Stimulated activated CD8-positive, alpha-beta memory T cell treated with anti-CD3 and anti-CD28 coated beads, Interleukin-4, amount 100 ng/mL, for 24 hours (primary cell): ENCODE data around the gene ANKS3.

Experiments used
- DNase-seq: peaks from one replicate; pipeline ENCODE4 v3.0.0-alpha.2; 2020; ENCODE audit warnings: low read depth

The ANKS3 gene

GRCh38 chr16:4734063-4734729 is at the start of gene ANKS3, which contains the start of gene DNAAF8:
ANKS3 (minus strand) TSS chr16:4734271; CDS start chr16:4730149, 4,122 bp downstream.
DNAAF8 (plus strand) TSS chr16:4734537; CDS start chr16:4736515, 1,978 bp downstream.
- DNase-seq, result peak; percentile 76

- DNase-seq, result no peak
Observed at GRCh38 chr16:4783251-4783950, 49.3 kb upstream of the ANKS3 start.

DNA sequence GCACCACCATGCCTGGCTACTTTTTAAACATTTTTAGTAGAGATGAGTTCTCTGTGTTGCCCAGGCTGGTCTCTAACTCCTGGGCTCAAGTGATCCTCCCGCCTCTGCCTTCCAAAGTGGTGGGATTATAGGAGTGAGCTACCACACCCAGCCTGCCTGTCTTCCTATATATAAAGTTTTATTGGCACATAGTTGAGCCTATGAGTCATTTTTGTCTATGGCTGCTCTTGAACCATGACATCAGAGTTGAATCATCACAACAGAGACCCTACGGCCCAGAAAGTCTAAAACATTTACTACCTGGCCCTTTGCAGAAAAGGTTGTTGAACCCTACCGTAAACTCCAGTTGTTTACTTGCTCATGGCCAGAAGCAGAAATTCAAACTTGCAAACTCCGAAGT is 46.2 kb upstream of the ANKS3 start:
- no peak for DNase-seq

DNA sequence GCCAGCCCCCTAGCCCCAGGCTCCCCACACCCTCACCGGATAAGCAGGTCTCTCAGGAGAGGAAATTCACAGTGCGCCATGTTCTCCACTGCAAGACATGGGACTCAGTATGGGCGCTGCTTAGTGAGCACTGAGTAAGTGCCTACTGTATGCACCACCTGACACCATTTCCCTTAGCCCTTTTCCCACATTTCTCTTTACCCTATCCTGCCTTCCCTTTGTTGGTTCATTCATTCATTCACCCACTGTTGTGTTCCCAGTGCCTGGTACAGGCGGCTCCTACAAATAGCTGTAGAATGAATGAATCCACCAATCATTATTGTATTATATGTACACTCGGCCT is 44.0 kb upstream of the ANKS3 start:
- no peak for DNase-seq

GRCh38 chr16:4777339-4778049 is 43.4 kb upstream of the ANKS3 start:
- DNase-seq, result no peak

DNA sequence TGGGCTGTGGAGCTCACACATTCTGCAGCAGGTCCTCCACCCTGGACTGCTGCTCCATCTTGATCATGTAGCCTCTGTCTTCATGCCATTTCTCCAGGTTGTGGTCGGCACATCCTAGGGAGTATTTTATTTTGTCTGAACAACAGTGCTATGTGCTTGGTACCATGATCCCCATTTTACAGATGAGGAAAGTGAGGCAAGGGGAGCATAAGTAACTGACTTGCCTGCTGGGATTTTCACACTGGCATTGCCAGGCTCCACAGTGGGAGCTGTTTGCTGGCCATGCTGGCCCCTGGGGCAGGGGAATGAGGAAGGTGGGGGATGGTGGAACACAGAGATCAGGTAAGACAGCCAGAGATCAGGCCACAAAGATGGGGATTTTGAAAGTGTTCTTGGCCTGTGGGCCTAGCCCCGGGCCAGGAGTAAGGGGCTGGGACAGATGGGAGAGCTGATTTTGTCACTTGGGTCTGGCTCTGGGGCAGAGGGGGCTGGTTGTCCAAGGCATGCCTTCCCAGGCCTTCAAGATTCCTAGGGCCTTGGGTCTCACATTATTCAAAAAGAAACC is 42.2 kb upstream of the ANKS3 start:
- no peak for DNase-seq

- DNase-seq, result no peak
Observed at GRCh38 chr16:4775005-4775404, 40.9 kb upstream of the ANKS3 start.

GRCh38 chr16:4772351-4772750 is 38.3 kb upstream of the ANKS3 start:
- DNase-seq, result no peak

DNA sequence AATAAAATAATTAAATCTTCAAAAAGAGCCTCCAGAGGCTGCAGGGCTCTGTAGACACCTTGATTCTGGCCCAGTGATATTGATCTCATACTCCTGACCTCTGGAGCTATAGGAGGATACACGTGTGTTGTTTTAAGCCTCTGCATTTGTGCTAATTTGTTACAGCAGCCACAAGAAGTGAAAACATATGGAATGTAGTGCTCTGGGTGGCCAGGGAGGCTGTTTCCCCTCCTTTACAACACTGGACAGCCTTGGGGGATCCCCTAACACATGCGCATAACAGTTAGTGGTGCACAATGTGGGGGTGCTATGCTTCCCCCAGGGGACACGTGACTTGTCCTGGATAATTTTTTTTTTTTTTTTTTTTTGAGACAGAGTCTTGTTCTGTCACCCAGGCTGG is 37.6 kb upstream of the ANKS3 start:
- DNase-seq, result no peak

DNA sequence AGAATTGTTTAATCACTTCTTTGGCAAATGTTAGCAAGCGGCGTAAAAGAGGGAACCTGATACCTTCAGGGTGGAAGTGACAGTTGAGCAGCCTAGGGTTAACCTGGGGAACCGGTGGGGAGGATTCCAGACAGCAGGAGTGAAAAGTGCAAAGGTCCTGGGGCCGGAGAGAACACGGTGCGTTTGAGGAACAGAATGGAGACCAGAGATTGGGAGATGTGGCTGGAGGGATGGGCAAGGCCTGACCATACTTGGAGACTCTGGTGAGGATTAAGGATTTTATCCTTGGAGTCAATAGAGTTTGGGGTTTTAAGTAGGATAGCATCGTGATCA is 35.2 kb upstream of the ANKS3 start:
- DNase-seq, result no peak

DNA sequence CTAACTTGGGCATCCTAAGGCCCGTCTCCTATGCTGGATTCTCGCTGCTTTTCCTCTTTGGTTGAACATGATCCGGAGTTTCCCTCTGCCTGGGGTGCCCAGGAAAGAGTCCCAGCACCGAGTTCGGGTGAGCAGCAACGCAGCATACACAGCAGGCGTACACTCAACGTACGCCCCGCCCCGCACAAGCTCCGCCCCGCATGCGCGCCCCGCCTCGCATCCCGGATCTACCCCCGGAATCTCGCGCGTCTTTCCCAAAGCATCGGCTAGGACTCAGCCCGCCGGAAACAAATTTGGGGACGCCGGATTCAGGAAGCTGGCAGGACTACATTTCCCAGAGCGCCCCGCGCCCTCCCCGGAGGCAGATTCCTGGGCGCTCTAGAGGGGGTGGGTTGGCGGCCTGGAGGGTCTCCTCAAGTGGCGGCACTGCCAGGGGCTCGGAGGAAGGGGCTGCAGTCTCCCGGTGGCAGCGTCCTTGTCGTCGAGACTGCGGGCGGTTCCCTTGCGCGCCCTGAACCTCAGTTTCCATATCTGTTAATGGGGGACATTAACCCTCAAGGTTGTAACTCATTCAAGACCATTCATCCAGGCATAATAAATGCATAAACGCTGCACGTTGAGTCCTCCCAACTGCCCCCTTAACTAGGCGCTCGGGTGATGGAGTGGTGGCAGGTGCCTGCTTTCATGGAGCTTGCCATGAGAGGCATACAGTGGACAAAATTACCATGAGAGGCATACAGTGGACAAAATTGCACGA is 34.7 kb upstream of the ANKS3 start:
- peak; percentile 90 for DNase-seq

DNA sequence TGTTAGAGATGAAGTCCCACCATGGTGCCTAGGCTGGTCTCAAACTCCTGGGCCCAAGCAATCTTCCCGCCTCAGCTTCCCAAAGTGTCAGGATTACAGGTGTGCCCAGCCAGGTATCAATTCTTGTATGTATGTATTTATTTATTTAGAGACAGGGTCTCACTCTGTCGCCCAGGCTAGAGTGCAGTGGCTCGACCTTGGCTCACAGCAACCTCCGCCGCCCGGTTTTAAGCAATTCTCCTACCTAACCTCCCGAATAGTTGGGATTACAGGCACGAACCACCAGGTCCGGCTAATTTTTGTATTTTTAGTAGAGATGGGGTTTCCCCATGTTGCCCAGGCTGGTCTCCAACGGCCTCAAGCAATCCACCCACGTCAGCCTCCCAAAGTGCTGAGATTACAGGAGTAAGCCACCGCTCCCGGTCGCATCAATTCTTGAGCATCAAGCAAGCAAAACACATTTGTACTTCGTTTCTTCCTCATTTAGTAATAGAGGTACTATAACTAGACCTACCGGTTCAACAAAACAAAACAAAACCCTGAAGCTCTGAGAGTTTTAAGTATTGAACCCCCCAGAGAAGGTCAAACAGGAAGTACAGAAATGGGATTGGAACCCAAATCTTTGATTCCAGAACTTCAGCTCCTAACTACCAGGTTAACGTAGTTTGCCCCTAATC is 33.9 kb upstream of the ANKS3 start:
- no peak for DNase-seq

GRCh38 chr16:4766875-4767628 is 33.0 kb upstream of the ANKS3 start, which contains the start of gene ZNF500:
ZNF500 (minus strand) TSS chr16:4767162; CDS start chr16:4765978, 1,184 bp downstream.
- DNase-seq, result peak; percentile 98

- no peak for DNase-seq
Observed at GRCh38 chr16:4765511-4766474, 31.7 kb upstream of the ANKS3 start.

GRCh38 chr16:4763791-4764190 is 29.7 kb upstream of the ANKS3 start:
- no peak for DNase-seq

- no peak for DNase-seq
Observed at GRCh38 chr16:4762205-4762604, 28.1 kb upstream of the ANKS3 start.

DNA sequence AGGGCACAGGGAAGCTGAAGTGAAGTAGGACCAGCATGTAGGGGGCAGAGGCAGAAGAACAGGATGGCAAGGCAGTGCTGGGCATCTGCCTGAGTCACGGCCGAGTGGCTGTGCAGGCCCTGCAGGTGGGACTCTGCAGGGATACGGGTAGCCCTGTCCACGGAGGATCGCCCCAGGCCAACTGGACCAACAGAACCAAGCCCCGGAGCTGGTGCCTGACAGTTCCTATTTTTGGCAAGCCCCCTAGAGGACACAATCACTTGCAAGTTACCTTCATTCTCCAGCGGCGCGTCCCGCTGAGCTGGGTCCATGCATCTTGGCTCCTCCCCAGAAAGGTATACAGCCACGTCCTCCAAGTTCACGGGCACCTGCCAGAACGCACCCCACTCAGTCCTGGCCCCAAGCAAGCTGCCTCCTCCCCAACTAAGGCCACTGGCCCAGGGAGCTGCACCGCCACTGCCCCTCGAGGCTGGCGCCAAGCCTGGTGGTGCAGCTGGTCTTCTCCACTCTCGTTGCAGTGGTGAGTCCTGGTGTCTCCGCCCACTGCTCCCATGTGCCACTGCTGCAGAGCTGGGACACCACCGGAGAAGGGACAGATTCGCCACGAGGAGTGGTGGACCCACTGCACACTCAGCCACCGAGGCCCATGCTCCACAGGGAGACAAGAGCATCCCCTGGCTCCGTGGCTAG is 26.3 kb upstream of the ANKS3 start:
- DNase-seq, result no peak

- no peak for DNase-seq
Observed at GRCh38 chr16:4755687-4756086, 21.6 kb upstream of the ANKS3 start.

- DNase-seq, result no peak
Observed at GRCh38 chr16:4754865-4755264, 20.8 kb upstream of the ANKS3 start.
